GM18517 (cell line): ENCODE data around the gene PTGFRN.
"Not testable (repeated sequence)": the region's sequence is repeated elsewhere in the genome, so short reads cannot be mapped to it uniquely, and the experiment has no call there.

Source experiments
- ATAC-seq: cut with Tn5 transposase; IDR thresholded peaks from one replicate; pipeline ENCODE4 v1.9.1; 2021; ENCODE audit warnings: mild to moderate bottlenecking, moderate library complexity; ENCODE audit not compliant: unreplicated experiment

The PTGFRN gene

GRCh38 chr1:116909512-116910378 is at the start of gene PTGFRN:
PTGFRN (plus strand) TSS chr1:116909916; CDS start chr1:116910204, 288 bp downstream.
- ATAC-seq, result no peak

- ATAC-seq, result not testable (repeated sequence)
These were observed 49.5 kb upstream of the PTGFRN start for GRCh38 chr1:116860167-116860566.

- no peak for ATAC-seq
These were observed 48.6 kb upstream of the PTGFRN start for GRCh38 chr1:116861137-116861536.

- not testable (repeated sequence) for ATAC-seq
These were observed 46.7 kb upstream of the PTGFRN start for GRCh38 chr1:116863031-116863430.

DNA sequence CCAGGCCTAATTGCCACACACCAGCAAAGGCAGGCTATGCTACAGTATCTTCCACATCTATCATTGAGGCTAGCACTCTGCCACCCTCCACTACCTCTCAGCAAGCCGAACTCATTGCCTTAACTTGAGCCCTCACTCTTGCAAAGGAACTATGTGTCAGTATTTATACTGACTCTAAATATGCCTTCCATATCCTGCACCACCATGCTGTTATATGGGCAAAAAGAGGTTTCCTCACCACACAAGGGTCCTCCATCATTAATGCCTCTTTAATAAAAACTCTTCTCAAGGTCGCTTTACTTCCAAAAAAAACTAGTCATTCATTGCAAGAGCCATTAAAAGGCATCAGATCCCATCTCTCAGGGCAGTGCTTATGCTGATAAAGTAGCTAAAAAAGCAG is 43.2 kb upstream of the PTGFRN start:
- ATAC-seq, result not testable (repeated sequence)

DNA sequence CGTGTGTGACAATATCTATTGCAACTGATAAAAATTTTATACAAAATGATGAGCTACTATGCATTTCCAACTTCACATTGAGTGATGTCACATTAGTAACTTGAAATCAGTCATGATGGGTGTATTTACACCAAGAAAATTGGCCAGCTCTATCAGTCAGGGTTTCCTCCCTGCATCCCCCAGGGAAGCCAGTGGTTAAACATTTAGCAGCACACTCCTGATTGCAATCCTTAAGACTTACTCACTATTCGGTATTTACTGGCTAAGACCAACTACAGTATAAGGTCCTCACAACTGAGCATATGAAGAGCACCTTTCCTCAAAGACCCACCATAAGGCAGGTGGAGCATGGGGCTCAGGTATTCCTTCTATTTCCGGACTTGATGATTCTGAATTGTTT is 41.3 kb upstream of the PTGFRN start:
- no peak for ATAC-seq

- no peak for ATAC-seq
These were observed 40.1 kb upstream of the PTGFRN start for GRCh38 chr1:116869611-116870010.

- no peak for ATAC-seq
These were observed 39.4 kb upstream of the PTGFRN start for GRCh38 chr1:116870300-116870699.

GRCh38 chr1:116871779-116872146 is 38.0 kb upstream of the PTGFRN start:
- ATAC-seq, result no peak

DNA sequence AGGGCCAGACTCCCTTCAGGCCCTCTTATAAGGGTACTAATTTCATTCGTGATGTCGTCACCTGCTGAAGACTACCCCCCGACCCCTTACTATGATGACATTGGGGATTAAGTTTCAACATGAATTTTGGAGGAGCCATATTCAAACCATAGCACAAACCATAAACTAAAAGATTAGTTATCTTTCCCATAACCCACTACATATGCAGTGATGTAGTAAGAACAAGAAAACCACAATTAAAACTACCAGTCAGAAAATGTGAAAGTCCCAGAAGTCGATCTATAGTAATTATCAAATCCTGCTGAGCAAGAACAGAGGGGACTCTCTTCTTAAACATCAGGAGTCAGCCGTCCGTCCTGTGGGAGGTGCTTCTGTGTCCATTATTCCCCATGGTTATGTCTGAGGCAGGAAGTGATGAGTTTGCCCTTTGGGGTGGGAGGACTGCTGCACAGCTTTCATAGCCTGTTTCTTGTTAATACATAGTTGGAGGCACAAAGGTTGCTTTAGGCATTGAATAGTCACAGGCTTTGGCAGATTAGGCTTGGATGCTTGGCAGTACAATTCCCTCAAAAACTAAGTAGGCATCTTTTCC is 35.9 kb upstream of the PTGFRN start:
- no peak for ATAC-seq

DNA sequence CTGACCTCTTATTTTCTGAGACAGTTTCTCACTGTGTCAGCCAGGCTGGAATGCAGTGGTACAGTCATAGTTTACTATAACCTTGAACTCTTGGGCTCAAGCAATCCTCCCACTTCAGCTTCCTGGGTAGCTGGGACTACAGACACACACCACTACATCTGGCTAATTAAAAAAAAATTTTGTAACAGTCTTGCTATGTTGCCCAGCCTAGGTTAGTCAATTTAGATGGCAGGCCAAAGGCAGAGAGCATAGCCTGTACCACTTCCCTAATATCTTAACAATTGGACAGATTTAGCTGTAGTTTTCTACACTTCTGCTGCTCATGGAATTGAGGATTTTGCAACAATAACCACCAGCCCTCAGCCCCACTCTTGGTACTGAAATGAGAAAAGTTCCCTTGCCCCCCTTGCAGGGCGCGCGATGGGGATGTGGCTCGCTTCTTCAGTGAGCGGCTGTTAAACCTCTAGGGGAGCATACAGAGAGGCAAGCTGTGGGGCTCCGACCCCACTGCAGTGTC is 34.9 kb upstream of the PTGFRN start:
- ATAC-seq, result no peak

DNA sequence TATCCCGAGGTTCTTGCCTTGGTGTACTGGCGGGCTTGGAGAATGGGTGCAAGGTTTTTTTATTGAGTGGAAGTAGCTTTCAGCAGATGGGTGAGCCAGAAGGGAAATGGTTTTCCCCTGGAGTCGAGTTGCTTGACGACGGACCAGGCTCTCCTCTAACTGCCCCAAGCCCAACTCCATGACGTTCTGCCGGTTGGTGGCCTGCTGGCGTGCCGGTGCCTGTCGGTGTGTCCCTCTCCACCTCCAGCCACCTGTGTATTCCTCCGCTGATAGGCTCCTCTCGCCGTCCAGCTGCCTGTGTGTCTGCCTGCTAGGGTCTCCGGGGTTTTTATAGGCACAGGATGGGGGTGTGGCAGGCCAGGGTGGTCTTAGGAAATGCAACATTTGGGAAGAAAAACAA is 34.3 kb upstream of the PTGFRN start:
- no peak for ATAC-seq

DNA sequence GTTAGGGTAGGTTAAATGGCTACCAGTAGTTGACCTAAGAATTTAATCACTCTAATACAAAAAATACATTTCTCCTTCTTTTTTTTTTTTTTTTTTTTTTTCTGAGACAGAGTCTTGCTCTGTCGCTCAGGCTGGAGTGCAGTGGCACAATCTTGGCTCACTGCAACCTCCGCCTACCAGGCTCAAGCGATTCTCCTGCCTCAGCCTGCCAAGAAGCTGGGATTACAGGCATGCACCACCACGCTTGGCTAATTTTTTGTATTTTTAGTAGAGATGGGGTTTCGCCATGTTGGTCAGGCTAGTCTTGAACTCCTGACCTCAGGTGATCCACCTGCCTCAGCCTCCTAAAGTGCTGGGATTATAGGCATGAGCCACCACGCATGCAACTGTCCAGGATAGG is 33.8 kb upstream of the PTGFRN start:
- ATAC-seq, result not testable (repeated sequence)

- ATAC-seq, result no peak
These were observed 32.4 kb upstream of the PTGFRN start for GRCh38 chr1:116877141-116877818.

DNA sequence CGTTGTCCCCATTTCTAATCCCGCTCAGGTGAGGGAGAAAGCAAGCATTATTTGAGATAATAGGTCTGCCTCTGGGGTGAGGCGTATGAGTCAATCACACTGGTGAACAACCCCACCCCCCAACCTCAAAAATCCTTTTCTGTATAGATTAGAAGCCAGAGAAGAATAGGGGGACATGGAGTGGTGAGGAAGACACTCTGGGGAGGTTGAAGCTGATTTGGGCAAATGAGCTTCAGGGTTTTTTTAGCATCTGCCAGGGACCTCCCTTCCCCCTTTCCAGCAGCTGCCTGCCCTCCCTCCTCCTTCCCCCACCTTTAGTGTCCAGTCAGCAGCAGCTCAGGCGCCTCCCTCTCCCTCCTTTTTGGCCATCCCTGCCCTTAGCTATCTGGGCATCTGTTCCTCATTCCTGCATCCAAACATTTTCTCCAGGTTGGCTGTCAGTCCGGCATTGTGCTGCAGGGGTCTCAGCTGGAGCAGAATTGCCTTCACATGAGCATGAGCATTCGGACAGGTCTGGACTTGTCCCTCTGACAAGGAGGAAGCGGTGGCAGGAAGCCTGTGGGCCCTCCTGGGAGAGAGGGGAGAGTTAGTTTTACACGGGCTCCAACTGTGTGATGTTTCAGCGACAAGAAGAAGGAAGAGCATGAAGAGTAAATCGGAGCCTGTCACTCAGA is 30.8 kb upstream of the PTGFRN start:
- ATAC-seq, result peak; percentile 43

DNA sequence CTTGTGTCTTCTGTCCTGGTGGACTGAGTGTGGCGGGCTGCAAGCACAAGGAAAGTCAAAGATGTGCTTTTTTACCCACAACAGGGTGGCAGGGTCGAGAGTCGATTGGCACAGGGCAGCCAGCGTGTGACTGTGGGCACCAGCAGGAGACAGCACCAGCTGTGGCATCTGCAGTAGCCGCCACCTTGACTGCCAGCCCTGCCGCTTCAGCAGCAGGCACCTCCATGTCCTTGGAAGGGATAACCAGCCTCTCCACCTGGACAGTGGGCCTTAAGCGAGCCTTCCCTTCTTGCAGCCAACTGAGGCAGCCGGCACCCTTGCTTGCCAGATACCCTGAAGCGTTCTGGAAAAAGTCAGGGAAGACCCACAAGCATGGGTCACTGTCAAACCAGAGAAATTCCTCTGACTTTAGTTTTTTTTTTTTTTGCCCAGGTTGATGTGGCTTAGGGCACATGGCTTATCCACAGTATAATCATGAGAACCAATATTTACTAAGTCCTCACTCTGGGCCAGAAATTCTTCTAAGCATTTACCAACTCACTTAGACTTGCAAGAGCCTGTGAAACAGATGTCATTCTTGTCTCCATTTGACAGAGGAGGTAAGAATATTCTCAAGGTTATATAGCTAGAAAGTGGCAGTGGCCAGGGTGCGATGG is 30.1 kb upstream of the PTGFRN start:
- no peak for ATAC-seq

GRCh38 chr1:116880917-116881316 is 28.8 kb upstream of the PTGFRN start:
- no peak for ATAC-seq

DNA sequence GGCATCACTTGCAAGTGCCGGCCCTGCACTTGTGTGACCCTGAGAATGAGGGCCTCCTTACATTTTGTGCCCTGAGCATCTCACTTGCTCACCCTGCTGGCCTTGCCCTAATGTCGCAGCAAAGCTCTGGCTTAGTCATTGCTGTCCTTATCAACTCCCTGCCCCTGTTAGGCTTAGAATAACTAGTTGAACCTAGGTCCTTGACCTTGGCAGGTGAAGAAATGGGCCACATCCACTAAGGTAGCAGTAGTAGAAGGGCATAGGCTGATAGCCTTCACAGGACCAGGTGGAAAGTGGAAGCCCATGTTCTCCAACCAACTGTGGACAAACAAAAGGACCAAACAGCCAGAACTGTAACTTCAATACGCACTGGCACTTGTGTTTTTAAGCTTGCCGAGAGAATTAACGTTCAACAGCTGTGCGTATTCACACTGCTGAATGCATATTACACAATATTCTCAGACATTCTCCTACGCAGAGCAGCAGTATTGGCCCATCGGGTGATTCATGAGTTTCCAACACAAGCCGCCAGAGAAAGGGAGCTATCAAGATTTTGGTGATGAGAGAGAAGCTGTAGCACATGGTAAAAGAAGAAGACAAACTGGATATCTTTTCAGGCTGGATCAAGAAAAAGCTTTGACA is 27.7 kb upstream of the PTGFRN start:
- ATAC-seq, result peak; percentile 59

- no peak for ATAC-seq
These were observed 26.9 kb upstream of the PTGFRN start for GRCh38 chr1:116882866-116883265.

DNA sequence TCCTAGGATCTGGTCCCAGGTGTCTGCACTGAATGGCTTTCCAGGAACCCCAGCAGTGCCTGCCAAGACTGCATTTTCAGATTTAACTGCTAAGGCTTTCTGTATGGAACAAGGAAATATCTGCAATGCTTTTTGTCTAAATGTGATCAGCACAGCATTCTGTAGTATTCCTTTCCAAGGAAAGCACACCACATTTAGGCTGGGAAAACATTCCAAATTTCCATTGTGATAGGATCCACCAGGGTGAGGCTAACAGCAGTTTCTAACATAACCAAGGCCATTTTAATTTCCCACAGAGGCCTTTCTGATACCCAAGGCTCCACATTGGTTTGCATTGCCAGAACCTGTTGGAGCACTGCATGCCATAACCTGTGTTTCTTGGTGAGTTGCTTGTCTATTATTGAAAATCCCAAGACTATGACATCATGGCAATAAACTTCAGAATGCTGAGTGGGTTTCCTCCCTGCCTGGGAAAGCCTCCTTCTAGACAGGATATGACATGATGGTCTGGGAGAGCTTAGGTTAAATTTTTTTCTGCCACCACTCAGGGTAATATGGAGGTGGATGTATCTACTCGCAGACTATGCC is 23.3 kb upstream of the PTGFRN start:
- ATAC-seq, result no peak
